DOHH2 (cell line): ENCODE results near the gene ZNF578.
A peak's percentile ranks its signal among the peaks of the same experiment; 100 is the strongest.
"Not testable (repeated sequence)": the region's sequence is repeated elsewhere in the genome, so short reads cannot be mapped to it uniquely, and the experiment has no call there.

Experiments used
- H3F3A ChIP-seq: fragments of 200-600 bp; sonication (generic), shearing (Covaris generic); 2 replicates; pipeline ENCODE4 v1.6.0; 2016; ENCODE audit warnings: antibody characterized with exemption, mild to moderate bottlenecking; ENCODE audit not compliant: control insufficient read depth, insufficient read depth
- H3K27ac ChIP-seq: fragments of 200-600 bp; sonication (generic); 2 replicates; pipeline ENCODE4 v1.5.1; 2014; ENCODE audit warnings: low read depth, mild to moderate bottlenecking, low read length, moderate library complexity
- H3K27me3 ChIP-seq: fragments of 200-600 bp; sonication (generic); 2 replicates; pipeline ENCODE4 v1.6.1; 2014; ENCODE audit warnings: mild to moderate bottlenecking, low read length, mixed read lengths; ENCODE audit not compliant: control insufficient read depth
- H3K36me3 ChIP-seq: fragments of 200-600 bp; sonication (generic); 2 replicates; pipeline ENCODE4 v1.6.1; 2014; ENCODE audit warnings: mild to moderate bottlenecking, low read length, moderate library complexity, mixed read lengths; ENCODE audit not compliant: control insufficient read depth
- H3K4me1 ChIP-seq: fragments of 200-600 bp; sonication (generic); 2 replicates; pipeline ENCODE4 v1.6.1; 2014; ENCODE audit warnings: mild to moderate bottlenecking, low read length, mixed read lengths; ENCODE audit not compliant: control insufficient read depth
- H3K4me2 ChIP-seq: fragments of 200-600 bp; sonication (generic); 2 replicates; pipeline ENCODE4 v1.6.0; 2014; ENCODE audit warnings: mild to moderate bottlenecking, low read length, moderate library complexity
- H3K4me3 ChIP-seq: fragments of 200-600 bp; sonication (generic); 2 replicates; pipeline ENCODE4 v1.5.1; 2014; ENCODE audit warnings: mild to moderate bottlenecking, low read length, mixed read lengths
- H3K79me2 ChIP-seq: fragments of 200-600 bp; sonication (generic); 2 replicates; pipeline ENCODE4 v1.6.1; 2014; ENCODE audit warnings: mild to moderate bottlenecking, low read length, mixed read lengths; ENCODE audit not compliant: control insufficient read depth
- H3K9me2 ChIP-seq: fragments of 200-600 bp; sonication (generic); replicated peaks from 2 replicates; pipeline ENCODE4 v1.6.1; 2014; ENCODE audit warnings: mild to moderate bottlenecking, low read length, mixed read lengths; ENCODE audit not compliant: control insufficient read depth
- H3K9me3 ChIP-seq: fragments of 200-600 bp; sonication (generic); 2 replicates; pipeline ENCODE4 v1.6.1; 2014; ENCODE audit warnings: antibody characterized with exemption, low read length, mixed read lengths; ENCODE audit not compliant: control insufficient read depth, insufficient read depth
- H4K20me1 ChIP-seq: fragments of 200-600 bp; sonication (generic); 2 replicates; pipeline ENCODE4 v1.6.0; 2014; ENCODE audit warnings: low read depth, mild to moderate bottlenecking, antibody characterized with exemption, low read length, moderate library complexity; ENCODE audit not compliant: control insufficient read depth, insufficient read depth
- EZH2phosphoT487 ChIP-seq: fragments of 200-600 bp; sonication (generic); IDR thresholded peaks from 2 replicates; pipeline ENCODE4 v1.6.1; 2017; ENCODE audit warnings: borderline replicate concordance, mild to moderate bottlenecking, antibody characterized with exemption, low read length, moderate library complexity, mixed read lengths
- TF ChIP-seq, protein P1 (sequence below): fragments of 200-600 bp; sonication (generic); IDR thresholded peaks from one replicate; pipeline ENCODE4 v1.5.1; 2014; ENCODE audit warnings: antibody characterized with exemption, mild to moderate bottlenecking, low read depth, low read length; ENCODE audit not compliant: poor library complexity, severe bottlenecking

Gene ZNF578

DNA sequence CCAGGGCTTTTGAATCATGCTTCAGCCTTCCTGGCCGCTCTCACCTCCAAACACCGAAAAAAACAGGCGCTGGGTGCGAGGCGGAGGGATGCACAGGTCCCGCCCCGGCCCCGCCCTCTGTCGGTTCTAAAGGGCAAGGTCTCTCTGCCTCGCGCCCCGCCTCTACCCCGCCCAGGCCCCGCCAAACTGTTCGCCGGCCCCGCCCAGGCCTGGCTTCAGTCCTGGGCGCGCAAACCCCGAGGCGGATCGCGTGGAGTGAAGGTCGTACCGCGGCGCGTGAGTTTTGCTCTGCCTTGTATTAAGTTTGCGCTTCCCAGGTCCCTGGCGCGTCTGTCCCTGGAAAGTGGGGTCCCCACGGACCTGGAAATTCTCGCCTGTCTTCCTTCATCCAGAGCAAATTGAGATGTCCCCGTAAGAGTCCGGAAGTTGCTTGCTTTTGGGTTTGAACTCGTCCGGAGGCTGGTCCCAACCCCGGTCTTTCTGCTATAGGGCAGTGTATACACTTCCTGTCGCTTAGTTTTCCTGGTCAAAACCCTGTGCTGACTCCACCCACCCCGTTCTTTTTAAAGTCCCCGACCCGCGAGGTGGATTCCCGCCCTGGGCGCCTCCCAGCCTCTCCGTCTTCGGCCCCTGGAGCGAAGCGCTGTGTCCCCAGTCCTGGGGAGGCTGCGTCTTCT lies 82.6 kb downstream of the ZNF578 start:
- Histone ChIP-seq H3F3A (peaks cover 6% of the 10 kb centered on the region; the same call in 1 of the 2 replicates), H3K9me3 (no peaks in the 10 kb centered on the region), H3K27ac (peak overlapping the region; percentile 79), H3K9me2 (no peaks in the 10 kb centered on the region), H3K4me2 (peak overlapping the region; percentile 97), H3K36me3 (peaks cover 19% of the 10 kb centered on the region), H3K4me1 (peaks cover 13% of the 10 kb centered on the region), H3K27me3 (no peaks in the 10 kb centered on the region), H4K20me1 (no peaks in the 10 kb centered on the region), H3K4me3 (peak overlapping the region; percentile 84), H3K79me2 (peaks cover 61% of the 10 kb centered on the region)
- TF ChIP-seq, protein P1, sequence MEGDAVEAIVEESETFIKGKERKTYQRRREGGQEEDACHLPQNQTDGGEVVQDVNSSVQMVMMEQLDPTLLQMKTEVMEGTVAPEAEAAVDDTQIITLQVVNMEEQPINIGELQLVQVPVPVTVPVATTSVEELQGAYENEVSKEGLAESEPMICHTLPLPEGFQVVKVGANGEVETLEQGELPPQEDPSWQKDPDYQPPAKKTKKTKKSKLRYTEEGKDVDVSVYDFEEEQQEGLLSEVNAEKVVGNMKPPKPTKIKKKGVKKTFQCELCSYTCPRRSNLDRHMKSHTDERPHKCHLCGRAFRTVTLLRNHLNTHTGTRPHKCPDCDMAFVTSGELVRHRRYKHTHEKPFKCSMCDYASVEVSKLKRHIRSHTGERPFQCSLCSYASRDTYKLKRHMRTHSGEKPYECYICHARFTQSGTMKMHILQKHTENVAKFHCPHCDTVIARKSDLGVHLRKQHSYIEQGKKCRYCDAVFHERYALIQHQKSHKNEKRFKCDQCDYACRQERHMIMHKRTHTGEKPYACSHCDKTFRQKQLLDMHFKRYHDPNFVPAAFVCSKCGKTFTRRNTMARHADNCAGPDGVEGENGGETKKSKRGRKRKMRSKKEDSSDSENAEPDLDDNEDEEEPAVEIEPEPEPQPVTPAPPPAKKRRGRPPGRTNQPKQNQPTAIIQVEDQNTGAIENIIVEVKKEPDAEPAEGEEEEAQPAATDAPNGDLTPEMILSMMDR: no peak

DNA sequence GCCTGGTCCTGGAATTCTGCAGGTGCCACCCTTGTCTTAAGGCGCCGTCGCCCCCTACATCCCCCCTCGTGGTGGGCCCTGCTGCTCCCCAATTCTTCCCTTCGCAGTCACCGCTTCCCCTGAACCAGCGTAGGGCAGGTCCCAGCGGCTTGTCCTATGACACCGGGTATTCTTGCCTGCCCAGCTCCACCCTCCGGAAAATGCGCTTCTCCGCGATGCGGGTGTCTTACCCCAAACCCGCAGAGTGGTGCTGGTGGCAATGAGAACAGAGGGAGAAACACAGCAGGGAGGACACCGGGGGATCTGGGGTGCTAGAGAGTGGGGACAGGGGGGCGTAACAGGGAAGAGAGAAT lies 83.1 kb downstream of the ZNF578 start:
- H3K4me3 ChIP-seq: peak overlapping the region; percentile 84

DNA sequence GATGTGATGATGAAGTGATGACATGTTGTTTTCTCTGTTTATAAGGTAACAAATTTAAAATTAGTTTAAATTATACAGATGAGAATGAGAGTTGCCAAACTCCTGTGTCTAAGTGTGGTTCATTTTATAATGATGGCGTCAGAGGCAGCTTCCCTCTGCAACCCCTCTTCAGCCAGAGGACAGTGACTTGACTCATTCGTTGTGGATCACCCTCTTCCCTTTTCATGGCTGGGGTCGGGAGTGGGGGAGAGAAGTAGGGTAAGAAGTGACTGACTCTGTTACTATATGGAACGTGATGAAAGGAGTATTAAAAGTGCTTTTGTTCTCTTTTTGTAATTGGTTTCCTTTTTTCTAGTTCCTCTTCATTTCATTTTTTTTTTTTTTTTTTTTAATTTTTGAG lies 85.5 kb downstream of the ZNF578 start:
- H3K9me2 ChIP-seq, H3F3A ChIP-seq, H3K9me3 ChIP-seq, H3K27ac ChIP-seq, H4K20me1 ChIP-seq, H3K4me2 ChIP-seq, H3K27me3 ChIP-seq, H3K4me3 ChIP-seq: not testable (repeated sequence)
- Histone ChIP-seq H3K79me2 (peaks cover 59% of the 10 kb centered on the region), H3K36me3 (peaks cover 25% of the 10 kb centered on the region), H3K4me1 (peaks cover 13% of the 10 kb centered on the region)

More for the DNA sequence above, 83.1 kb downstream of the ZNF578 start:
- peaks cover 6% of the 10 kb centered on the region; the same call in 1 of the 2 replicates for H3F3A ChIP-seq
- H3K36me3 ChIP-seq: peaks cover 19% of the 10 kb centered on the region
- no peaks in the 10 kb centered on the region for H3K9me3 ChIP-seq
- H3K27ac ChIP-seq: peak overlapping the region; percentile 79
- H3K4me1 ChIP-seq: peaks cover 13% of the 10 kb centered on the region
- no peaks in the 10 kb centered on the region for H4K20me1 ChIP-seq
- H3K9me2 ChIP-seq: no peaks in the 10 kb centered on the region
- peaks cover 64% of the 10 kb centered on the region for H3K79me2 ChIP-seq
- no peaks in the 10 kb centered on the region for H3K27me3 ChIP-seq
- TF ChIP-seq EZH2phosphoT487: no peak
- TF ChIP-seq, protein P1: no peak
- peak overlapping the region; percentile 97 for H3K4me2 ChIP-seq

DNA sequence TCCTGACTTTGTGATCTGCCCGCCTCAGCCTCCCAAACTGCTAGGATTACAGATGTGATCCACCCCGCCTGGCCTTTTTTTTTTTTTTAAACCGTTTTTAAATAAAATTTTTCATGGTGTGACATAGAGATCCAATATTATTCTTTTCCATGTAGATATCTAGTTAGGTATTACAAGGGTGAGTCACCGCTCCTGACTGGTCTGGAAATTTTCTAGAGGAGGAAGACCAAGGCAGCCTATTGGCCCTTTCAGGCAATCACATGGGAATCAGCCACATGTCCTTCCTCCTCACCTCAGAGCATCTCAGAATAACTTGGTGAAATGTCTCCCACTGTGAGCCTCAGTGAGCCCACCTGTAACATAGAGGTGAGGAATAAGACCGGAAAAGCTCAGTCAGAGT lies 87.8 kb downstream of the ZNF578 start:
- not testable (repeated sequence) for H3K4me3 ChIP-seq, H3K4me2 ChIP-seq, H3K4me1 ChIP-seq, H3K9me3 ChIP-seq, H4K20me1 ChIP-seq, H3K9me2 ChIP-seq, H3K27me3 ChIP-seq, H3F3A ChIP-seq, H3K27ac ChIP-seq
- peaks cover 52% of the 10 kb centered on the region for H3K79me2 ChIP-seq
- H3K36me3 ChIP-seq: peaks cover 41% of the 10 kb centered on the region
